Tibial artery (tissue), 4 donors: ENCODE measurements around the gene COL8A1.
A peak's percentile ranks its signal among the peaks of the same experiment; 100 is the strongest.

ENCODE experiments used
- DNase-seq, 2 donors: peaks; one replicate each; pipeline ENCODE4 v3.0.0-alpha.2; 2019
- H3K27ac ChIP-seq, 2 donors: fragments of 200-600 bp; sonication (generic) in 1 of 2; 1 replicate in 1 of 2; 2 replicates in 1 of 2; pipeline ENCODE4 v1.5.1; 2018 to 2019; ENCODE audit warnings: mild to moderate bottlenecking in 1 of 2
- H3K27me3 ChIP-seq, 2 donors: fragments of 200-600 bp; sonication (generic) in 1 of 2; one replicate each; pipeline versions ENCODE4 v1.5.1 to v1.6.0; 2016 to 2019
- H3K36me3 ChIP-seq, 3 donors: fragments of 200-600 bp; sonication (generic) in 2 of 3; one replicate each; pipeline ENCODE4 v1.5.1; 2016 to 2019; ENCODE audit warnings: mild to moderate bottlenecking in 2 of 3
- H3K4me1 ChIP-seq, 4 donors: fragments of 200-600 bp; sonication (generic) in 2 of 4; 1 replicate in 3 of 4; 2 replicates in 1 of 4; pipeline ENCODE4 v1.5.1; 2016 to 2019
- H3K4me3 ChIP-seq, 2 donors: fragments of 200-600 bp; sonication (generic) in 1 of 2; 1 replicate in 1 of 2; 2 replicates in 1 of 2; pipeline ENCODE4 v1.5.1; 2018 to 2019; ENCODE audit warnings: mild to moderate bottlenecking in 2 of 2
- H3K9me3 ChIP-seq, 3 donors: fragments of 200-600 bp; sonication (generic) in 1 of 3; one replicate each; pipeline ENCODE4 v1.5.1; 2016 to 2019
- intact Hi-C: fragments of 100-400 bp; cut with DNase I; formaldehyde crosslinking; loops from one replicate; pipeline ENCODE4 v1.15.0; 2023; ENCODE audit warnings: low total_unique reads
- TF ChIP-seq, protein P1 (sequence below), 2 experiments: fragments of 200-600 bp in 1 of 2; fragments of 450-650 bp in 1 of 2; IDR thresholded peaks; one replicate each; pipeline ENCODE4 v1.5.1; 2017 to 2019; ENCODE audit warnings: antibody characterized with exemption in 2 of 2, mild to moderate bottlenecking in 1 of 2, moderate library complexity in 1 of 2

Gene COL8A1

DNA sequence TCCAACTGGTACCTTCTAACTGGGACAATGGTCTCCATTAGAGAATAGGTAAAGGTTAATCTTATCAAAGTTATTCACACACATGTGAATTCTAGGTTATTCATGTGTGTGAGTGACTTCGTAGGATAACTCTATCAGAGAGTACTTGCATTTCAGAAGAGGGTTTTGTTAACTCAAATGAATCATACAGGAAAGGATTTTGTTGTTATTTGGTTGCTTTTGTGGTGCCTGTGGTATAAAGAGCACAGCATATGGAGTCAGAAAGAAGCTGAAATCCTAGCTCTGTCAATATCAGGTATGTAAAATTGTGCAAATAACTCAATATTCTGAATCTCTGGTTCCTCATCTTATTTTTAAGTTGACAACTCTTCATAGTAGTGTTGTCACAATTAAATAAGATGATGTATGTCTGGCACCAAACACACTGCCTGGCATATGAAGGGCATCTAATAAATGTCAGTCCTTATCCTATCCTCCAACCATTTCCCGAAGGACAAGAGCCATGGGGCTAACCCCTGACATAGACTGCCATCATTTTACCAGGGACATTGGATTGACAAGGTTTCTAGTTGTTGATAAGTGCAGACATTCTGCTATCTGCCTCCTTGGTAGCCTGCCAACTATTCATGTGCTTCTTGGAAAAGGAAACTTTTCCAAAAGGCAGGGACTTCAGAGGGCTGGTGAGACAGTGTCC is 130.6 kb downstream of the COL8A1 start:
- intact Hi-C loops: no loop called here
- no peak overlapping the region for H3K4me3 ChIP-seq
- H3K27me3 ChIP-seq: no peaks in the 10 kb centered on the region
- no peaks in the 10 kb centered on the region for H3K9me3 ChIP-seq
- H3K36me3 ChIP-seq: peaks cover 0 to 20% (median 6%) of the 10 kb centered on the region in 3 donors
- TF ChIP-seq, protein P1, sequence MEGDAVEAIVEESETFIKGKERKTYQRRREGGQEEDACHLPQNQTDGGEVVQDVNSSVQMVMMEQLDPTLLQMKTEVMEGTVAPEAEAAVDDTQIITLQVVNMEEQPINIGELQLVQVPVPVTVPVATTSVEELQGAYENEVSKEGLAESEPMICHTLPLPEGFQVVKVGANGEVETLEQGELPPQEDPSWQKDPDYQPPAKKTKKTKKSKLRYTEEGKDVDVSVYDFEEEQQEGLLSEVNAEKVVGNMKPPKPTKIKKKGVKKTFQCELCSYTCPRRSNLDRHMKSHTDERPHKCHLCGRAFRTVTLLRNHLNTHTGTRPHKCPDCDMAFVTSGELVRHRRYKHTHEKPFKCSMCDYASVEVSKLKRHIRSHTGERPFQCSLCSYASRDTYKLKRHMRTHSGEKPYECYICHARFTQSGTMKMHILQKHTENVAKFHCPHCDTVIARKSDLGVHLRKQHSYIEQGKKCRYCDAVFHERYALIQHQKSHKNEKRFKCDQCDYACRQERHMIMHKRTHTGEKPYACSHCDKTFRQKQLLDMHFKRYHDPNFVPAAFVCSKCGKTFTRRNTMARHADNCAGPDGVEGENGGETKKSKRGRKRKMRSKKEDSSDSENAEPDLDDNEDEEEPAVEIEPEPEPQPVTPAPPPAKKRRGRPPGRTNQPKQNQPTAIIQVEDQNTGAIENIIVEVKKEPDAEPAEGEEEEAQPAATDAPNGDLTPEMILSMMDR (IDR thresholded peaks at IDR 0.05): no peak
- peaks cover 0 to 45% (median 4%) of the 10 kb centered on the region in 4 donors for H3K4me1 ChIP-seq
- H3K27ac ChIP-seq: no peak overlapping the region
- no peak for DNase-seq

DNA sequence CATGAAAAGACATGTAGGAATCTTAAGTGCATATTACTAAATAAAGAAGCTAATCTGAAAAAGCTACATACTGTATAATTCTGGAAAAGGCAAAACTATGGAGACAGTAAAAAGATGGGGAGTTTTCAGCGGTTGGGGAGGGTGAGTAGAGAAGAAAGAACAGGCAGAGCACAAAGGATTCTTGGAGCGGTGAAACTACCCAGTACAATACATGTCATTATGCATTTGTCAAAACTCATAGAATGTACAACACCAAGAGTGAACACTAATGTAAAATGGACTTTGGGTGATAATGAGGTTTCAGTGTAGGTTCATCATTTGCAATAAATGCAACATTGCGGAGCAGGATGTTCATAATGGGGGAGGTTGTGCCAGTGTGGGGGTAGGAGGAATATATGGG is 133.8 kb downstream of the COL8A1 start:
- Histone ChIP-seq H3K4me1 (peaks cover 0 to 51% (median 6%) of the 10 kb centered on the region in 4 donors), H3K27ac (no peak overlapping the region), H3K9me3 (no peaks in the 10 kb centered on the region), H3K27me3 (no peaks in the 10 kb centered on the region), H3K36me3 (peaks cover 0 to 20% (median 6%) of the 10 kb centered on the region in 3 donors), H3K4me3 (no peak overlapping the region)
- DNase-seq: no peak
- TF ChIP-seq, protein P1 (IDR thresholded peaks at IDR 0.05): no peak
- intact Hi-C loops: no loop called here

DNA sequence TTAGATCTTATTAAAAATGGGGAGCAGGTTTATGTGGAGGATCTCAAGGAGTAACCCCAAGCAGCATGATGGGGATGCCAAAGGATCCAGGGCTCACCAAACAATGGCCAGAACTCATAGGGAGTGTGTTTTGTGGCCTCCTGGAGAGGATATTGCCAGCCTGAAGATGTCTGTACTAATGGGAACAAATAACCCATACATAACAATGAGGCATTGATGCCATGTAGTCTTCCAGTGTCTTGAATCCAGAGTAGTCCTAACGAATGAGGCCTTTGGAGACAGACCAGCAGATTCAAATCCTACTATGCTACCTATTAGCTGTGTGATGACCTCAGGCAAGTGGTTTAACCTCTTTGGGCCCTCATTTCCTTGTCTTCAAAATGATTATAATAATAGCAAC is 134.3 kb downstream of the COL8A1 start:
- Histone ChIP-seq H3K4me1 (peaks cover 0 to 46% (median 3%) of the 10 kb centered on the region in 4 donors), H3K36me3 (peaks cover 0 to 20% (median 6%) of the 10 kb centered on the region in 3 donors), H3K4me3 (no peak overlapping the region), H3K27me3 (no peaks in the 10 kb centered on the region), H3K9me3 (no peaks in the 10 kb centered on the region), H3K27ac (no peak overlapping the region)
- DNase-seq: no peak
- TF ChIP-seq, protein P1 (IDR thresholded peaks at IDR 0.05): no peak
- intact Hi-C loops: no loop called here

DNA sequence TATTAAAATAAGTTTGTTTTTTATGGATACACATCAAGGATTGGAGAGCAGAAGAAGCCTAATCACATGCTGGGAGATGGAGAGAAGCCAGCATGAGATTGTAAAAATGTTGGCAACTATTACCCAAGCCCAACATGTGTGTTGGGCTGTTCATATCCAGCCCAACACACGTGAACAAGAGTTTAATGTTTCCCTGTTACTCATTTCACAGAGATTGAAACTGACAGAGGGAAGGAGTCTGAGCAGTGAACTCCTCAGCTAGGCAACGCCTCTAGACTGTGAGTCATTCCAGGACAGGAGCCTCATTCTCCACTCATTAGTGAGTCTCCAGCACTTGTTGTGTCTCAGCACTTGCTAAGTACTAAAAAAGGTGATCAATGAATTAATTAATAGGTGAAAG is 136.1 kb downstream of the COL8A1 start:
- TF ChIP-seq, protein P1 (IDR thresholded peaks at IDR 0.05): no peak
- peaks cover 0 to 37% (median 5%) of the 10 kb centered on the region in 4 donors for H3K4me1 ChIP-seq
- H3K4me3 ChIP-seq: no peak overlapping the region
- H3K27ac ChIP-seq: peak overlapping the region in 1 of 2 donors; percentile 37
- DNase-seq: no peak
- intact Hi-C loops: no loop called here
- no peaks in the 10 kb centered on the region for H3K9me3 ChIP-seq
- peaks cover 0 to 13% (median 0%) of the 10 kb centered on the region in 3 donors for H3K36me3 ChIP-seq
- H3K27me3 ChIP-seq: no peaks in the 10 kb centered on the region

DNA sequence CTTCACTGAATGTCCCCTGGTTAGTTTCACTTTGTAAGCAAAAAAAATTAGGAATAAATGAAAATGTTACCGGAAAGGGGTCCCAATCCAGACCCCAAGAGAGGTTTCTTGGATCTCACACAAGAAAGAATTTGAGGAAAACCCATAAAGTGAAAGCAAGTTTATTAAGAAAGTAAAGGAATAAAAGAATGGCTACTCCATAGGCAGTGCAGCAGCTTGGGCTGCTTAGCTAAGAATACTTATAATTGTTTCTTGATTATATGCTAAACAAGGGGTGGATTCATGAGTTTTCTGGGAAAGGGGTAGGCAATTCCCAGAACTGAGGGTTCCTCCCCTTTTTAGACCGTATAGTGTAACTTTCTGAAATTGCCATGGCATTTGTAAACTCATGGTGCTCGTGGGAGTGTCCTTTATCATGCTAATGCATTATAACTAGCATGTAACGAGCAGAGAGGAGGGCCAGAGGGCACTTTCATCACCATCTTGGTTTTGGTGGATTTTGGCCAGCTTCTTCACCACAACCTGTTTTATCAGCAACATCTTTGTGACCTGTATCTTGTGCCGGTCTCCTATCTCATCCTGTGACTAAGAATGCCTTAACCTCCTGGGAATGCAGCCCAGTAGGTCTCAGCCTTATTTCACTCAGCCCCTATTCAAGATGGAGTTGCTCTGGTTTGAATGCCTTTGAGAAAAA is 138.3 kb downstream of the COL8A1 start:
- Histone ChIP-seq H3K27me3 (no peaks in the 10 kb centered on the region), H3K36me3 (peaks cover 0 to 4% (median 0%) of the 10 kb centered on the region in 3 donors), H3K4me1 (peaks cover 0 to 40% (median 5%) of the 10 kb centered on the region in 4 donors), H3K9me3 (no peaks in the 10 kb centered on the region), H3K27ac (peak overlapping the region in 1 of 2 donors; percentile 37), H3K4me3 (no peak overlapping the region)
- no peak for DNase-seq
- TF ChIP-seq, protein P1 (IDR thresholded peaks at IDR 0.05): no peak
- intact Hi-C loops: no loop called here
